ENCODE measurements around the gene PTPN9.
"Not testable (repeated sequence)": the region's sequence is repeated elsewhere in the genome, so short reads cannot be mapped to it uniquely, and the experiment has no call there.

Gene PTPN9

DNA sequence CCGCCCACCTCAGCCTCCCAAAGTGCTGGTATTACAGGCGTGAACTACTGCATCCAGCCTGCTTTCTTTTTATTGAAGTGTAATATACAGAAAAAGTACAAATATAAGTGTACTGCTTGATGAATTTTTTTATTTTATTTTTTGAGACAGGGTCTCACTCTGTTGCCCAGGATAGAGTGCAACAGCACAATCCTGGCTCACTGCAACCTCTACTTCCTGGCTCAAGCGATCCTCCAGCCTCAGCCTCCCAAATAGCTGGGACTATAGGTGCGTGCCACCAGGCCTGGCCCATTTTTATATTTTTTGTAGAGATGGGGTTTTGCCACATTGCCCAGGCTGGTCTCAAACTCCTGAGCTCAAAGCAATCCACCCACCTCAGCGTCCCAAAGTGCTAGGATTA, 3.8 kb upstream of the PTPN9 start:
- DNase-seq: not testable (repeated sequence)

DNA sequence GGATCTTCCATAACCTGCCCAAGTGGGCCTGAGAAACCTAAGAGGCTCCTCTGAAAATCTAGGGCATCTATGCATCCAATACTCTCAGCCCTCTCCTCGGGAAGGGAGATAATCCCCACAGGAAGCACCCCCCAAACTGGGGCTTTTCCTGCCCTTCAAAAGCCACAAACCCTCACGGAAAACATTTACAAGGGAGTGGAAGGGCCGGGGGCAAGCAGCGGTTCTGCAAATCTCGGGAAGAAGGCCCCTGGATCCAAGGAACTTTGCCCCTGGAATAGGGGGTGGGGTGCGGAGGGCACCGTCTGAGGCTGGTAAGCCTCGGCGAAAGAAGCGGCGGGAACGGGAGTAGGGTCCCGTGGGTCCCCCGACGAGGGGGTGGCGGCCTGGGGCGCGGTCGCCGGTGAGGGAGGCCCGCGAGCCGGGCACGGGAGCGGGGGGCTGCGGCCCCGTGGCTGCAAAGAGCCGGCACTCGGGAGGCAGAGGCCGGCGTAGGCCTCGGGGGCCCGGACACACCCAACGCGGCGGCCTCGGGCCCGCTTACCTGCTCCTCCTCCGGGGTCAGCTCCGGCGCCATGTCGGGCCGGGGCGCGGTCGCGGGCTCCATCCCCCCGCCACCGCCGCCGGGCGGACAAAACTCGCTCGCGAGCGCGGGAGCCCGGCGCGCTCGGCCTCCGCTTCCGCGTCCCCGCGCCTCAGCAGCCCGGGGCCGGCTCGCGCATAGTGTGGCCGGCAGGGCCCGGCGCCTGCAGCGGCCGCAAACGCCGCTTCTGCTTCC, 755 bp downstream of the PTPN9 start:
- DNase-seq: no peak

DNA sequence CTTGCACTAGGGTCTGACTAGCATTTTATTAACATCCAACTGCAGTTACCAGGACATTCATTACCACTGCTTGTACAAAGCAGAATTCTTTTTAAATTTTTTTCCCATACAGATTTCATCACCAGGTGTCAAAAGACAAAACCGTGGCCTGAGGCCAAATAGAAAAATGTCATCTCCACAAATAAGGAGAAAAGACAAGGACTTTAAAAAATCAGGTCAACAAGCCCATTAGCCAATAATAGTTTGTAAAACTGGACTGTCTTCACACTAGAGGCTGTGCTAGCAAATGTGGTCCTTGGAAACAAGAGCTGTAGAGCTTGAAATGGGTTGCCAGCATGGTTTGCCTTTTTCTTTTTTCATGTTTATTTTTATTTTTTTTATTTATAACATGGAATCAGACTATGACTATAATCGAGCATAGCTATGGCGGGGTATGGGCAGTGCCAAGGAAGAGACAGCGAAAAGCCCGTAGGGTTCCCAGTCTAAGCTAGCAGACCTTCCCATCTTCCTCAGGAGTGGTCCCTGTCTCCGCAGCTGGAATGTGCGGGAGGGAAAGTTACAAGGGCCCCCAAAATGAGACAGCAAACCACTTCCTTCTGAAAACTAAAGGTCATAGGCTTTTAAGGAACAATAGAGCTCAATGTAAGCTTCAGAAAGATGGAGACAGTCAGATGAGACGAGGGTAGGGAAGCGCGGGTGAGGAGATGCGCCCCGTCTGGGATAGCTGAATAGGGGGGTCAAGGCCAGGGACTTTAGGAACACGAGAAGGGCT, 1.5 kb downstream of the PTPN9 start:
- peak; percentile 58 for DNase-seq

DNA sequence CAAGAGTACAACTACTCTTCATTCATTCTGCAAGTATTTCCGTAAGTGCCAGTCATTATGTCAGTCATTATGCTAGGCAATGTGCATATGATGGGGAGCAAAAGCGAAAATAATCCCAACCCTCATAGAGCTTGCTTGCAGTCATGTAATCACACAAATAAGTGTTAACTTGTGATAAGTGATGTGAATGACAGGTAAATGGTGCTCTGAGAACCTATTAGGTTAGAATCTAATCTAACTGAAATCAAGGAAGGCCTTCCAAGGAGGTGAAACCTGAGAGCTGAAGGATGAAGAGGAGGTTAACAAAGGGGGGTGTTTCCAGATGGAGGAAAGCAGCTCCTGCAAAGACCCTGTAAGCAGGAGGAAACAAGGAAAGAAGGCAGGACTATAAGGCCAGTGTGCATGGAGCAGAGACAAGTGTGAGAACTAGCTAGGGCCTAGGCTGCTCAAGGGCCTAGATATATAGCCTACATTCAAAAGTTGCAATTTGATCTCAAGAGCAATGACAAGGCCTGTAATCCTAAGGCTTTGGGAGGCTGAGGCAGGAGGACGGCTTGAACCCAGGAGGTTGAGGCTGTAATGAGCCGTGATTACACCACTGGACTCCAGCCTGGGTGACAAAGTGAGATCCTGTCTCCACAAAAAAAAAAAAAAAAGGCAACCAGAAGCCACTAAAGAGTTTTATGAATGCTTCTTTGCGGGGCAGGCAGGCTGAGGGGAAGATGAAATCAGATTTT, 5.3 kb downstream of the PTPN9 start:
- DNase-seq: no peak

DNA sequence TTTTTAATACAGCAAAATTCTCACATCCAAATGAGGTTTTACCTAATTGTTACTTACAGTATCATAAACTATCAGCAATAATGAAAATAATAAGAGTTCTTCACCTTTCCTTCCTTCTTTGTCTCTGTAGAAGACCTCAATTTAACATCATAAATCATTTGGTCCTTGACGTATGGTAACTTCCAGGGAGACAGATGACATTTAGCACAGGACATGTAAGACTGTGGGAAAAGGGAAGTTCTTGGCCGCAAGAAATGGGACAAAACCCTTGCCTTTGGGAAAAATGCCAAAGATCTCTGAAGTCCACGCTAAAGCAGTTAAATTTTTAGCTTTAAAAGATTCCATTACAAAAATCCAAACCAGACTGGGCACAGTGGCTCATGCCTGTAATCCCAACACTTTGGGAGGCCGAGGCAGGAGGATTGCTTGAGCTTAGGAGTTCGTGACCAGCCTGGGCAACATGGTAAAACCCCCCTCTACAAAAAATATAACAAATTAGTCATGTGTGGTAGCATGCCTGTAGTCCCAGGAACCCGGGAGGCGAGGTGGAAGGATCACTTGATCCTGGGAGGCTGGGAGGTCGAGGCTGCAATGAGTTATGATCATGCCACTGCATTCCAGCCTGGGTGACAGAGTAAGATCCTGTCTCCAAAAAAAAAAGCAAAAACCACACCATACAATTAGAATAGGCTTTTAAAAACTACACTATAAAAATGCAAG, 8.8 kb downstream of the PTPN9 start:
- no peak for DNase-seq

DNA sequence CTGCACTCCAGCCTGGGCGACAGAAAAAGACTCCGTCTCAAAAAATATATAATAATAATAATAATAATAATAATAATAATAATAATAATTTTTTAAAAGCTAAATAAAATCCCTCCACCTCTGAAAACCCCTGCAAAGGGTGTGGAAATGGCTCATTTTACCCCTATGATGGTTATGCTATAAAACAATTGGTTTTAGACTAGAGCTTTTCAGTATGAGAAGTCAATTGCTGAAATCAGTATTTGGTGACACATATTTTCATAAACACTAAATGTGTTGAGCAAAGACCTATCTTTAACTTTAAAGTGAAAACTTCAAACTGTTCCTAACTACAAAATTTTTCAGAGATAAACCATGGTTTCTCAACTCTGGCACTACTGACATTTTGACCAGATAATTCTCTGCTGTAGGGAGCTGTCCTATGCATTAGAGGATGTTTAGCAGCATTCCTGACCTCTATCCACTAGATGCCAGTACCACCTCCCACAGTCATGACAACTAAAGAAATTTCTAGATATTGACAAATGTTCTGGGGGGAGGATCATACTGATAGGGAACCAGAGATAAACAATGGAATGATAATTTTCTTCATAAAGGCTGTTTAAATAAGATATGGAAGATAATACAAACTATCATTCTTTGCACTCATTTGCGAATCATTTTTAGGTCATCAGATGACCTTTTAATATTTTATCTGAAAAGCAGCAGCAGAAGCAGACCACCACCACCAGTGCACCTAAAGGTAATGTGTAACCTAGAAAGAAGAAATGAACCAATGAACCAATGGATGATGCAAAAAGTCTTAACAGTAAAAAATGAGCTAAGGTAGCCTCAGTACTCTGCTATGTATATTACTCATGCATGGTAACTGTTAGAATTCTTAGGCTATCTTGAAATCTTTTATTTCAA, 13.8 kb downstream of the PTPN9 start:
- DNase-seq: no peak

DNA sequence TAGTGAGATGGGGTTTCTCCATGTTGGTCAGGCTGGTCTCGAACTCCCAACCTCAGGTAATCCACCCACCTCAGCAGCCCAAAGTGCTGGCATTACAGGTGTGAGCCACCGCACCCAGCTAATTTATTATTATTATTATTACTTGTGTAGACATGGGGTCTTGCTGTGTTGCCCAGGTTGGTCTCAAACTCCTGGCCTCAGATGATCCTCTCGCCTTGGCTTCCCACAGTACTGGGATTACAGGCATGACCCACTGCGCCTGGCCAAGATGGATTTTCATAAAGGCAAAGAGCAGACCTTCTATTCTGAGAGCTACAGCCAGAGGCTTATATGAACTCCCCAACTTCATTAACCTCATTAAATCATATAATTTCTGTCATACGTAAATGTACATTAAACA, 17.2 kb downstream of the PTPN9 start:
- no peak for DNase-seq

DNA sequence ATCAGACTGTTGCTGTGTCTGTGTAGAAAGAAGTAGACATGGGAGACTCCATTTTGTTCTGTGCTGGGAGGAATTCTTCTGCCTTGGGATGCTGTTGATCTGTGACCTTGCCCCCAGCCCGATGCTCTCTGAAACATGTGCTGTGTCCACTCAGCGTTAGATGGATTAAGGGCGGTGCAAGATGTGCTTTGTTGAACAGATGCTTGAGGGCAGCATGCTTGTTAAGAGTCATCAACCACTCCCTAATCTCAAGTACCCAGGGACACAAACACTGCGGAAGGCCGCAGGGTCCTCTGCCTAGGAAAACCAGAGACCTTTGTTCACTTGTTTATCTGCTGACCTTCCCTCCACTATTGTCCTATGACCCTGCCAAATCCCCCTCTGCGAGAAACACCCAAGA, 19.8 kb downstream of the PTPN9 start:
- DNase-seq: not testable (repeated sequence)

DNA sequence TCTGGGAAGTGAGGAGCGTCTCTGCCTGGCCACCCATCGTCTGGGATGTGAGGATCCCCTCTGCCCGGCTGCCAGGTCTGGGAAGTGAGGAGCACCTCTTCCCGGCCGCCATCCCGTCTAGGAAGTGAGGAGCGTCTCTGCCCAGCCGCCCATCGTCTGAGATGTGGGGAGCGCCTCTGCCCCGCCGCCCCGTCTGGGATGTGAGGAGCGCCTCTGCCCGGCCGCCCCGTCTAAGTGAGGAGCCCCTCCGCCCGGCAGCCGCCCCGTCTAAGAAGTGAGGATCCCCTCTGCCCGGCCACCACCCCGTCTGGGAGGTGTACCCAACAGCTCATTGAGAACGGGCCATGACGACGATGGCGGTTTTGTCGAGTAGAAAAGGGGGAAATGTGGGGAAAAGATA, 20.2 kb downstream of the PTPN9 start:
- not testable (repeated sequence) for DNase-seq

DNA sequence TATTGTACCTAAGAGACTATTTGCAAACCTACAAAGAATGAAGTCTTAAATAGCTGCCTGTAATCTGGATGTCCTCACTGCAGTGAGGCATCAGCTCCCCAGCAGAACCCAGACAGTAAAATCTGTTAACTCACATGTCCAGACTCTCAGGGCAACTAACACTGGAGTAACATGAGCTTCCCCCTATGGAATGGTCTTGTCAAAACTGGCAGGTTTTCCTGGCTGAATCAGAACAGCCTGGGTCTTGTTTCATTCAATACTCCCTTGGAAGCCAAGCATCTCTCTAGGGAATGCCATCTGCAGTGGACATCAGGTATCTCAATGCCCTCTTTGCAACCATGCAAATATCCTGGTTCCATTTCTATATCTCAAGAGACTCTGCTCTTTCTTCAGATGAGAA, 24.4 kb downstream of the PTPN9 start:
- no peak for DNase-seq

DNA sequence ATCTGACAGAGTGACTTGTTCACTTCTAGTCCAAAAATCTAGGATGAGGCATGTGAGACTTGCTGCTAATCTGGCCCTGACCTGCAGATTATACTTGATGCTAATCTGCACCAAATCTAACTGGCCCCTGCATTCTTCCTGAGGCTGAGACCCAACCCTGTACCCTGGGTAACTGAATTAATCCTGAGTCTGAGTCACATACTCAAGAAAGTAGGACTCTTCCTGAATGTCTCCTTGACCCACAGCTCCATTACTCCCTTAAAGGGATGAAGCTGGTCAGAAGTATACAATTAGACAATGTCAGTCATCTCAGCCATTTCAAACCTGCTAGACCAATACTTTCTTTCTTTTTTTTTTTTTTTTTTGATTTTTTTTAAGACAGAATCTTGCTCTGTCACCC, 25.5 kb downstream of the PTPN9 start:
- DNase-seq: no peak

DNA sequence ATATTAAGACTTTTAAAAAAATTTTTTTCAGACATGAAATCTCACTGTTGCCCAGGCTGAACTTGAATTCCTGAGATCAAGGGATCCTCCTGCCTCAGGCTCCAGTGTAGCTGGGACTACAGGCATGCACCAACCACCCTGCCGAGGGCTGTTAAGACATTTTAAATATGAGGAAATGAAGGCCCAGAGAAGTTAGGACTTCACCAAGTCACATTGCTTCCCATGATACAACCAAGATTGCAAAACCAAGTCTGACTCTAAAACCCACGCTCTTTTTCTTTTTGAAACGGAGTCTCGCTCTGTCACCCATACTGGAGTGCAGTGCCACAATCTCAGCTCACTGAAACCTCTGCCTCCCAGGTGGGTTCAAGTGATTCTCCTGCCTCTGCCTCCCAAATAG, 28.0 kb downstream of the PTPN9 start:
- no peak for DNase-seq

DNA sequence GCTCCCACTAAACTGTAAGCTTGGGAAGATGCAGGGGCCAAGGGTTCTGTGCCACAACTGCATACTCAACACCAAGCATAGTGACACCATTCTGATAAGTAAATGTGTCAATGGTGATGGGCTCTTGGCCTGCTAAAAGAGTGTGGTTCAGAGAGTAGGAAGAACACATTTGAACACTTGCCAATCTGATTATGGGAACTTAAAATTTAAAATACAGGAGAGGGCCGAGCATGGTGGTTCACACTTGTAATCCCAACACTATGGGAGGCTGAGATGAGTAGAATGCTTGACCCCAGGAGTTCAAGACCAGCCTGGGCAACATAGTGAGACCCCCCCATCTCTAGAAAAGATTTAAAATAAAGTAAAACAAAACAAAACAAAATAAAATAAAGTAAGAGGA, 34.1 kb downstream of the PTPN9 start:
- no peak for DNase-seq

DNA sequence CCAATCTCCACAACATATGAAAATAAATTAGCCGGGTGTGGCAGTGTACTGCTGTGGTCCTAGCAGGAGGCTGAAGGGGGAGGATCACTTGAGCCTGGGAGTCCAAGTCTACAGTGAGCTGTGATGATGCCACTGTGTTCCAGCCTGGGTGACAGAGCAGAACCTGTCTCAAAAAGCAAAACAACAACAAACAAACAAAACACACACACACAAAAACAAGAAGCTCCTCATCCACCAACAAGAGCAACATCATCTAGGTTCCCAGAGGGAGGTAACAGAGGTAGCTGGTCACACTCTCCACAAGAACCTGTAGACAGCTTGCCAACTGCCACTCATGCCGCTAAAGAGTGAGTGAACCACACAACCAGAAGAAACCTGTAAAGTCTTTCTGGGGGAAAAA, 34.8 kb downstream of the PTPN9 start:
- DNase-seq: no peak

DNA sequence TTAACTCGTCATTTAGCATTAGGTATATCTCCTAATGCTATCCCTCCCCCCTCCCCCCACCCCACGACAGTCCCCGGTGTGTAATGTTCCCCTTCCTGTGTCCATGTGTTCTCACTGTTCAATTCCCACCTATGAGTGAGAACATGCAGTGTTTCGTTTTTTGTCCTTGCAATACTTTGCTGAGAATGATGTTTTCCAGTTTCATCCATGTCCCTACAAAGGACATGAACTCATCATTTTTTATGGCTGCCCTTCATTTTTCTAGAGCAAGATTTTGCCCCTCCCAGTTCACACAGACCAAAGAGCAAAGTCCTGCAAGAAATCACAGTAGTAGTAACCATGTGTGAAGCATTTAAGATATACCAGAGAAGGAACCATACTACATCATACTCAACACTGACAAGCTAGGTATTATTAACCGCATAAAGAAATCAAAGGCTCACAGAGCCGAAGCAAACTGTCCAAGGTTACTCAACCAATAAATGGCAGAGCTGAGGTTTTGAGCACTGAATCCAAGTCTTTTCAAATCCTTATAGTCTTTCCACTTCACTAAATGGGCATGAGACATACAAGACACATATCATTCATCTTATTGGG, 36.1 kb downstream of the PTPN9 start:
- DNase-seq: not testable (repeated sequence)

DNA sequence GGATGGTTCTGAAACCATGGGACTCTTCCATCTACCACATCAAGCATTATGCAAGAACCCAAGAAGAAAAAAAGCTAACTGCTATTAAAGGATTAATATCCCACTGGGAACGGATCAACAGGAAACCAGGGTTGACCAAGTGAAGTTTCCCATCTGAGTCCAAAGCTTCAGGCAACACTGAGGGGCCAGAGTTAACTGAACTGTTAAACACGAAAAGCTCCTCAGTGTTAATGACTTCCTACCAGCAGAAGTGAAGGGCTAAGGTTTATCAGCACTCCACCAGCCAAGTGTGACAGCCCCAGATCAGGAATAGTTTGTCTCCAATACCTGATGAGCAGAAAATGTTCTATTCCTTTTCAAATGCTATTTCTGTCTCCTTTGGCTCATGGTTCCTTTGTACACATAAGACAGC, 36.7 kb downstream of the PTPN9 start:
- DNase-seq: no peak

DNA sequence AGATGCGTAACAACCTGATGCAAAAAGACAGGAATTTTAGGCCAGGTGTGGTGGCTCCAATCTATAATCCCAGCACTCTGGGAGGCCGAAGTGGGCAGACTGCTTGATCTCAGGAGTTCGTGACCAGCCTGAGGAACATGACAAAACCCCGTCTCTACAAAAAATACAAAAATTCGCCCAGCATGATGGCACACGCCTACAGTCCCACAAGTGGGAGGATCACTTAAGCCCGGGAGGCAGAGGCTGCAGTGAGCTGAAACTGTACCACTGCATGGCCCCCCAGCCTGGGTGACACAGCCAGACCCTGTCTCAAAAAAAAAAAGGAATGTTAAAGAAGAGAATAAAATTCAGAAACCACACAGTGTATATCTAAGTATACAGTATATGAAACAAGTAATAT, 40.7 kb downstream of the PTPN9 start:
- DNase-seq: no peak

DNA sequence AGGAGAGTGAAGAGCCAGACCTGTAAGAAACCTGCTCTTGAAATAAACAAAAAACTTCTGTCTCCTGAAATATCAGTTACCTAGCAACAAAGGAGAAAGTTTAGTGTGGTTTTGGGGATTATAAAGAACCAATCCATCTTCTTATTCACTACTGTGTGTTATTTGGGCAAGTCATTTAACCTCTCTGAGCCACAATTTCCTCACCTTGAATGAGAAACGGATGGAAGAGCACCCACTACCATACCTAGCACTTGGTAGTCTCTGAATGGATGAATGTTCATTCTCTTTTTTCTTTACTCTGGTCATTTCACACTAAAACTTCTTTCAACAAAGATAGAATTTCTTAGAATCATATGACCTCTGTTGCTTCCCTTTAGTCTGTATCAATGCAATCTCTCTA, 45.2 kb downstream of the PTPN9 start:
- DNase-seq: no peak

DNA sequence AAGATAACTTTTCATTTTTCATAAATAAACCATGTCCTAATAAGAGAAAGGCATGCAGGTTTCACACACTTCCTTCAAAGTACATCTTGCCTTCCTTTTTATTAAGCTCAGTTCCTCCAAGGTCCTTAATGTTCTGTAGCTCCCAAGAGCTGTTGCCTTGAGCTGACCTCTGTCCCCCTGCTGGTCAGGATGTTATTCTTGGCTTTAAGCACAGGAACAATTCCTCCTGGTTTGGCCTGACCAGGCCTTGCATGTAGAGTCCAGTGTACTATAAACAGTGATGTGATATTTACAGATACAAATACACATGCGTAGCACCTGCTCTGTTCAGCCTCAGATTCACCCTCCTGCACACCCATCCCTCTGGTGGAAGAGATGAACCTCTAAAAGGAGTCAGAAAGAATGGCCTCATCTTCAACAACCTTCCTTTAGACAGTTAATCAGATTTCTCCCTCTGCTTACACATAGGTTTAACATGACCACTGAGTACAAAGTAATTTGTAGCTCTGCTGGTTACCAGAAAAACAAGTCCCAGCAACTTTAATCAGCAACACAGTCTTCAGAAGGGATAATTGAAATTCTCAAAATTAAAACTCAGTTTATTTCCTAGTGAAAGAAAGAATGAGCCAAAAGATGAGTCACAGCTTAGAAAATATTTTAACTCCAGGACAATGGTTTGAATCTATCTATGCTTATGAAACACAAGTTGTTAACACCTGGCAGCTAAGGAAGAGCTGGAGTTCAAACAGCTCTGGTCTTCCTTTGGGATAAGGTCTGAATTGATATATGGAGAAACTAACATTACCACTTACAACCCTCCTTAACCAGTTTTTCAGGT, 46.5 kb downstream of the PTPN9 start:
- DNase-seq: peak; percentile 29

DNA sequence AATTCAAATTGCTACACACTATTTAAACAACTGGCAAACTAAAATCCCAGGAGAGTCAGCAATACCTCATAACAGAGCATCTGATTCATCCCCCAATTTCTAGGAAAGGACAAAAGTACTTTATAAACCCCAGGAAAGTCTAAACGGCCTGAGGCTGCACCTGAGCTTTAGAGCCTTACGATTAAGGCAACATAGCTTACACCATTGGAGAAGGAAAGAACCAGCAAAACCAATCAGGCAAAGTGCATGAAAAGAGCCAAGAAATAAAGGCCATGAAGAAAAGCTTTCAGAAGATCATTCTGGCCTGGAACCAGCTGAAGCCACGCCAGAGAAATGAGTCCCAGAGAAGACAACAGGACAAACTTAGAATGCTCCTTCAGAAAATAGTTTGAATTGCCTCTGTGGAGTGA, 48.1 kb downstream of the PTPN9 start:
- peak; percentile 58 for DNase-seq

DNA sequence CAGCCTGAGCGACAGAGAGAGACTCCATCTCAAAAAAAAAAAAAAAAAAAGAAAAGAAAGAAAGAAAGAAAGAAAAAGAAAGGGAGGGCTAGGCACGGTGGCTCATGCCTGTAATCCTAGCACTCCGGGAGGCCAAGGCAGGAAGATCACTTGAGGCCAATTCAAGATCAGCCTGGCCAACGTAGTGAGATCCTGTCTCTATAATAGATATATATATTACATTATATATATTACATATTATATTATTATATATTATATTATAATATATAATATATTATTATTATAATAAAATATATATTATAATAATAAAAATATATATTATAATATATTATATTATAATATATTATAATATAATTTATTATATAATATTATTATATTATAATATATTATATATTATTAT, 48.9 kb downstream of the PTPN9 start:
- DNase-seq: no peak
